Esophagus squamous epithelium (tissue), 4 donors: ENCODE measurements around the gene CHD6.

Experiments
- CTCF ChIP-seq, 6 experiments: fragments of 450-650 bp in 4 of 6; fragments of 200-600 bp in 2 of 6; sonication (generic) in 2 of 6; IDR thresholded peaks; one replicate each; pipeline ENCODE4 v1.5.1; 2016 to 2019; ENCODE audit warnings: antibody characterized with exemption in 6 of 6, mild to moderate bottlenecking in 4 of 6, moderate library complexity in 4 of 6
- POLR2A ChIP-seq, 4 donors: fragments of 450-650 bp; IDR thresholded peaks; one replicate each; pipeline ENCODE4 v1.6.1; 2017; ENCODE audit warnings: antibody characterized with exemption in 4 of 4, mild to moderate bottlenecking in 4 of 4, moderate library complexity in 3 of 4

GRCh38 chr20:41547221-41547620 is 71.0 kb downstream of the CHD6 start:
- TF ChIP-seq CTCF (IDR thresholded peaks at IDR 0.05) (no peak), POLR2A (IDR thresholded peaks at IDR 0.05) (no peak)
